Stimulated activated CD8-positive, alpha-beta memory T cell treated with anti-CD3 and anti-CD28 coated beads, Interleukin-12 subunit alpha, Interleukin-12 subunit beta, amount 100 ng/mL, for 24 hours (primary cell): ENCODE measurements around the gene PRR29.
"Not testable (repeated sequence)": the region's sequence is repeated elsewhere in the genome, so short reads cannot be mapped to it uniquely, and the experiment has no call there.

ENCODE experiments used
- DNase-seq: peaks from one replicate; pipeline ENCODE4 v3.0.0-alpha.2; 2020; ENCODE audit errors: extremely low read depth

PRR29 gene

DNA sequence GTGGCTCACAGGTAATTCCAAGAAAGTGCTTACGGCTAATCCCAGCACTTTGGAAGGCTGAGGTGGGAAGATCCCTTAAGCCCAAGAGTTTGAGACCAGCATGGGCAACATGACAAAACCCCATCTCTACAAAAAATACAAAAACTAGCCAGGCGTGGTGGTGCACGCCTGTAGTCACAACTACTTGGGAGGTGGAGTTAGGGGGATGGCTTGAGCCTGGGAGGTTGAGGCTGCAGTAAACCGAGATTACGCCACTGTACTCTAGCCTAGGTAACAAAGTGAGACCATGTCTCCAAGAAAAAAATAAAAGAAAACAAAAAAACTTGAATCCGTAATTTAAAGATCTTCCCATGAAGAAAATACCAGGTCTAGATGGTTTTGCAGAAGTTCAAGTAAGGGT, 17.3 kb downstream of the PRR29 start:
- DNase-seq, result no peak

DNA sequence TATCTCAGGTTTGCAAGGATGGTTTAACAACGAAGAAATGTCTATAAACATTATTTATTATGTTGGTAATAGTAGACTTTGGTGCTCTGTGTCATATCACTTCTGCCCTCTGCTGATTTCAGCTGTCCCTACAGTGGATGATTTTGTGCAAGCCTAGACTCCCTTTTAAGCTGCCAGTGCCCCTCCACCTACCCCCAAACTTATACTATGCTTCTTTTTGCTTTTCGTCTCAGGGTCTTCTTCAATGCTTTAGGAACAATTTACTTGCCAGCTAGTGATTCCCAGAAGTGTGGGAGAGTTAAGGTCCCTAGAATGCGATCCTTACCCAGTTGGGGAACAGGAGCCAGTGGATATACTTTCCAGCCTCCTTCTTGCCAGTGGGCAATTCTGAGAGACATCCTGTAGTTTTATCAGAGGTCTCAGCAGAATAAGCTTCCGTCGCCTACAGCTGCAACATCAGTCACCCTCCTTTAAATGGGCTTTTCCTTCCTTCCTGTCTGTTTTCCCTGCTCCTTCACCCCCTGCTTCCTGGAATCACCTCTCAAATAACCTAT, 18.2 kb downstream of the PRR29 start:
- no peak for DNase-seq

DNA sequence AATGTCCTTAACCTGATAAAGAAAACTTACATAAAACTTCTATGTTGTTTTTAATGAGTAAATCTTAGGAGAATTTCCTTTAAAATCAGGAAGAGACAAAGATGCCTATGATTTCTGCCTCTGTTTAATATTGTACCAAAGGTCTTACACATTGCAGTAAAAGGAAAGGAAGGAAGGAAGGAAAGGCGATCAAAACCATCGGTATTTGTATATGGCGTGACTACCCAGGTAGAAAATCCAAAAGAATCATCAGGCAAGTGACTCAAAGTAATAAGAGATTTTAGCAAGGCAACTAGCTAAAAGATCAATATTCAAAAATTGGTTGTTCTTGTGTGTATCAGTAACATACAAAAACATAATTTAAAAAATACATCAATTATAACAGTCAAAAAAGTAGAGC, 18.8 kb downstream of the PRR29 start:
- no peak for DNase-seq

DNA sequence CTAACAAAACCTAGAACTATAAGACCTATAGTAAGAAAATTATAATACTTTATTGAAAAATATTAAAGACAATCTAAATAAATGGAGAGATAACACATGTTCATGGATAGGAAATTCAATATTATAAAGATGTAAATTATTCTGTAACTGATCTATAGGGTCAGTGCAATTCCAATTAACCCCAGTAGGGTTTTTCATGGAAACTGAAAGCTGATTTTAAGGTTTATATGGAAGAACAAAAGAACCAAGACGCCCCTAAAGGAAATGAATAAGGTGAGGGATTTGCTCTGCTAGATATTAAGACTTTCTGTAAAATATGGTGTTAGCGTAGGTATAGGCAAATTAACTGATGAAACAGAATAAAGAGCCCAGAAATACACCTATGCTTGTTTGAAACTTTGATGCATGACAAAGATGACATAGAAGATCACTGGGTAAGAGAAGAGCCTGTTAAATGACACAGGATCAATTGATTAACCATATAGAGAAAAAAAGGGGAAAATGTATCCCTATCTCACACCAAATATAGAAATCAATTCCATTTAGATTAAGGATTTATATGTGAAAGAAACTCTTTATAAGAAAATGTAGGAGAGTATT, 19.3 kb downstream of the PRR29 start:
- no peak for DNase-seq

DNA sequence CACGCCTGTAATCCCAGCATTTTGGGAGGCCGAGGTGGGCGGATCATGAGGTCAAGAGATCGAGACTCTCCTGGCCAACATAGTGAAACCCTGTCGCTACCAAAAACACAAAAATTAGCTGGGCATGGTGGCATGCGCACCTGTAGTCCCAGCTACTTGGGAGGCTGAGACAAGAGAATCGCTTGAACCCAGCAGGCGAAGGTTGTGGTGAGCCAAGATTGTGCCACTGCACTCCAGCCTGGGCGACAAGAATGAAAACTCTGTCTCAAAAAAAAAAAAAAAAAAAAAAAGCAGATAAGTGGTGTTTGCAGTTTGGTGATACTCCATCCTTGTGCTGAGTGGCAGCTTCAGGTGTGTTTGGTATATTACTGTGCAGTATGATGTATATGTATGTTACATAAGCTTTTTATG, 21.4 kb downstream of the PRR29 start:
- DNase-seq, result not testable (repeated sequence)

DNA sequence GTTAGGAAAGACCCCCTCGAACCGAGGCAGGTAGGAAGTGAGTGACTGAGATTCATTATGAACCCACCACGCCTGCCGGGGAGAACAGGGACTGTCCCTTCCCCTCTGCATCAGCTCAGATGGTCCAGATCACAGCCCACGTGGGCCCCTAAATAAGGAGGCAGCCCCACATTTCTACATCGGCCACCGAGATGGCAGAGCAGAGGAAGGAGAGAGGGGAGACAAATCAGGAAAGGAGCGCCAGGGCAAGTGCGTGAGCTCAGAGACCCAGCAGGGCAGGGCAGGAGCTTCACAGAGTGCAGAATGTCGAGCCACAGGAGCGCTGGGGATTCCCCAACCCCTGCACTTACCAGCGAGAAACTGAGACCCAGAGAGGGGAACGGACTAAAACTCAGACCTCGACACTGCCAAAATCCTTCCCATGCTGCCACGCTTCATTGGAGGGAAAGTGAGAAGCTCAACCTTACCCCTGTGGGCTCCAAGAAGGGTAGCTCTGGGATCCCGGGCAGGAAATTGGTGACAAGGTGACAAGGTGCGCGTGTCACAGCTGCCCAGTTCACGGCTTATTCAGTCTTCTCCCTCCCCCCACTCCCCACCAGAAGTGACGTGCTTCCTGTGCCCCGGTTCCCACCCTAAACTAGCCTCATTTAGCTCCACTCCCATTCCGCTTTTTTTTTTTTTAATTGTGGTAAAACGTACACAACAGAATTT, 22.1 kb downstream of the PRR29 start, which contains the start of gene ICAM2:
ICAM2 (minus strand) TSS at position 578 of the 711 bp plus-strand sequence. CDS start 13,942 bp downstream, outside the sequence.
- DNase-seq, result peak; percentile 78

DNA sequence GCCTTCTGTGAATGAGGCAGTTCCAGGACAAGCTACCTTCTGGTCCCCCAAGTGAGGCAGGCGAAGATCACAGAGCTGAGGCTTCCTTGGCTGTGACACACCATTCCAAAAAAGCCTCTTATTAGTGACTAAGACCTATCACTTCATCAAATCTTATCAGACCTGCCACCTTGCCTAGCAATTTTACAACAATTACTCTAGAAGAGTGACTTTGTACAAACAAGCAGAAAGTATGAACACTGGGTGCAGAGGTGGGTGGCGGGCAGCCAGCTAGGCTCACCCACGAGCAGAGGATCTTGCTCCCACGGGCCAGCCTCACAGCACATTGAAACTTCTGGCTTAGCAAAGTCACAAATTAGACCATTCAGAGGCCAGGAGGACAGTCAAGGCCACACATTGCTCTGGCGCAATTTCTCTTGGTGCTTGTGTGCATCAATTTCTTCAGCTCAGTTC, 24.5 kb downstream of the PRR29 start:
- no peak for DNase-seq

DNA sequence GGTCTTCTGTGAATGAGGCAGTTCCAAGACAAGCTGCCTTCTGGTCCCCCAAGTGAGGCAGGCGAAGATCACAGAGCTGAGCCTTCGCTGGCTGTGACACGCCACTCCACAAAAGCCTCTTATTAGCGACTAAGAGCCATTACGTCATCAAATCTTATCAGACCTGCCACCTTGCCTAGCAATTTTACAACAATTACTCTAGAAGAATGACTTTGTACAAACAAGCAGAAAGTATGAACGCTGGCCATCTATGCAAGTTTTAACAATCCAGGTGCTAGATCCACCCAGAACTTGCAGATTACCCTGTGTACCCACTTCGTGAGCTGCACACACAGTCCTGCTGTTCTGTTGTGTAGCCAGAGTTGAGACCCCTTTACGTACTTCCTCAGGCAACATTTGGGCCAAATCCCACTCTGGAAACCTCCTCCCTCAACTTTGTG, 26.1 kb downstream of the PRR29 start:
- DNase-seq, result no peak

DNA sequence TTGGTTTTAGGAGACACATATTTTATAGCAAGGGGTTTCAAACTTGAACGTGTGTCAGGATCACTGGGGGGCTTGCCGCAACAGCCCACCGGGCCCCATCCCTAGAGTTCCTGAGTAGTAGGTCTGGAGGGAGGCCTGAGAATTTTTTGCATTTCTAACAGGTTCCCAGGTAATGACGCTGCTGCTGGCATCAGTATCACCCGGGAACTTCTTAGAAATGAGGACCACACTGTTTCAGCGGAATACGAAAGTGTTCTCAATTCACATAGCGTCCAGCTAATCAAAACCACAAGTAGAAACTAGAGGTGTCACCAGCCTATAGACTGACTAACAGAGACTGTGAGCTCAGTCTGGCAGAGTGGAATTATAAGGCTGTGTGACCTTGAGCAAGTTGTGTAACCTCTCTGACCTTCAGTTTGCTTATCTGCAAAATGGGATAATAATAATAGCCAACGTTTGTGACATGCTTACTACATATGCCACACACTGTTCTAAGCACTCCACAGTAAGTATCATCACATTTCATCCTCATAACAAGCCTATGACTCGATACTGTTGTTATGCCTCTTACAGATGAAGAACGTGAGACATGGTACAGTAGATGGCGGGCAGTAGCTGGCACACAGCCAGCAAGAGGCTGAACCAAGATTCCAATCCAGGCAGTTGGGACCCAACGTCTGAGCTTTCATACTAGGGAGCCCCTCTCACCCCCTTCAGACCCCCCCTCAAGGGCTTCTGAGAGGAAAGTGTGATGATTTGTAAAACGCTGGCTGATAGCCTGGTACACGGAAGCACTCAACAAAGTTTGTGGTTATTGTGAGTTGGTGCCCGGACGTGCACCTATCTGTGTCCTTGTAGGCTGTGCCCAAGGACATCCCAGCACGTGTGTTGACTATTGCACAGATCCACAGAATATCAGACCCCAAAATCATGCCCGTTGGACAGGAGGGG, 26.9 kb downstream of the PRR29 start:
- no peak for DNase-seq

DNA sequence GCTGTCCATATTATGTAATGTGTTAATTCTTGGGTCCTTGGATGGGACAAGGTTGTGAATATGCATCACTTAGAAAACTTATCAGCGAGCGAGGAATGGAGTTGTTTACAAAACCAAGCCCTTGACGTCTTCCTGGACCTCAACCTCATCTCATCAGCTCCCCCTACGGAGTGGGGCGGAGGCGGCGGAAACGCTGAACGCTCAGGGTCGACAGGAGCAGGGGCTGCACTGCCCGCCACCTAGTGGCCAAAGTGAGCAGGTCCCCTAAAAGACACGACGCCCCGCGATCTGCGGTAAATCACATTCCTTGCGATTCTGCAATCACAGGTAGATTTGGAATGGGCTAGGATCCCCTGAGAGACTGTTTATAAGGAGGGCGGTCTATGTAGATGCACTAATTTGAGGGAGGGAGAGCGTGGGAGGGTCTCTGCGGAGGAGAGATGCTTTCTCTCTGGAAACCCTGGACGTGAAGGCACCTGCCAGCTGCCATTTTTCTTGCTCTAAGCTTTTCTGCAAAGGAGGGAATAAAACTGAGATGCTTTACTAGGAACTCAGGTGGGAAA, 27.7 kb downstream of the PRR29 start:
- DNase-seq, result peak; percentile 66

DNA sequence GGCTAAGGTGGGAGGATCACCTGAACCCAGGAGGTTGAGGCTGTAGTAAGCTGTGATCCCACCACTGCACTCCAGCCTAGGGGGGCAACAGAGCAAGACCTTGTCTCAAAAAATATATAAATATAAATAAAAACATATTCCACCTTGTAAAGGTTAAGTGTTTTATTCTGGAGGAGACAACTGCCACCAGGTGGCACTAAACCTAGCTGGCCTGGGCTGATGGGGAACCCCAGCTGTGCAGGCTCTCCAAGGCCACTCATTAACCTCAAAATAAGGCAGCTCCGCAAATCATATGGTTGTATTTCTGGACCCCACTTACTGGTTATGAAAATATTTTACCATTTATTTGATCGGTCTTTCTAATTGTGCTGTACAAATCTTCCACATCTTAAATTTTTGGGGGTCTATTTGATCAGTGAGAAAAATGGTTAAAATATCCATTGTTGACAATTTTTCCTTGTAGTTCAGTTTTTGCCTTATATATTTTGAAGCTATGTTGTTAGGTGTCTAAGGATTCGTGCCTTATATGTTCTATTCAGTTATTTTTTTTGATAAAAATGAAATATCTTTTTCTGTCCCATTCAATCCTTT, 30.8 kb downstream of the PRR29 start:
- no peak for DNase-seq

DNA sequence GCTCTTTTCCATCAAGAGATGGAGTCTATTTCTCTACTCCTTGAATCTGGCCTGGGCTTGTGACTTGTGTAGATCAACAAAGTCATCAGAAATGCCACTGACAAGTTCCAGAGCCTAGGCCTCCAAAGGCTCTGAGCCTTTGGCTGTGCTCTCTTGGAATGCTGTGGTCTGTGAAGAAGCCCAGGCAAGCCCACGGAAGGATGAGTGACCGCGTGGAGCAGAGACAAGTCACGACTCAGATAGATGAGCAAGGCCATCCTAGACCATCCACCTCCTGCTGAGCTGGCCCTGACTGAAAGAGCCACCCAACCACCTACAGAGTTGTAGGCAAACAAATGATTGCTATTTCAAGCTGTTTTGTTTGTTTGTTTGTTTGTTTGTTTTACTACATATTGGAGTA, 33.9 kb downstream of the PRR29 start:
- DNase-seq, result no peak

DNA sequence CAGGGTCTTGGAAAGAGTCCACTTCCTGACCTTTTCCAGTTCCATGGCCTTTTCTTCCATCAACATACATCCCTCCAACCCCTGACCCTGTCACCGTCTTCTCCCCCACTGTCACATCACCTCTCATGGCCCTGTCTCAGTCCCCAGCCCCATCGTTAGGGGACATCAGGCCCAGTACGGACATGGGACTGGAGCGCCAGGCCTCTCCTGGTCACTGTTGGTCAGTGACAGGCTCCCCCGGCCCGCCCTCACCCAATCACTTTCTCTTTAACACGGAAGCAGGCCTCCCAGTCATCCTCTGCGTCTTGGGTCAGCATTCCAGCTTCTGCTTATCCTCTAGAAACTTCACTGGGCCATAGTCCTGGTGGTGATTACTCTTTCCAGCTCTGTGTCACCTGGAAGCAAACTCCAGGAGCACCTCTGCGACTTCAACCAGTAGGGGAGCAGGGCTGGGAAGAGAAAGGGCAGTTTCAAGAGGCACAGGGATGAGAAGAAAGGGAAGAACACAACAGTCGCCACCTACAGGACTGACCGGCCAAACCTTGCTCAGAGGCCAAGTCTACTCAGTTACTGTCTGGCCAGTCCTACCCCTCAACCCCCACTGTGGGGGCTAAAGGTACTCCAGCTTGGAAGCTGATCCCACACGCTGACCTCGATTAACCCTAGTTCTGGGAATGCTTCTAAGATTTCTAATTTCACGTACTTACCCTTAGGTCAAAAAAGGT, 38.2 kb downstream of the PRR29 start:
- DNase-seq, result no peak

DNA sequence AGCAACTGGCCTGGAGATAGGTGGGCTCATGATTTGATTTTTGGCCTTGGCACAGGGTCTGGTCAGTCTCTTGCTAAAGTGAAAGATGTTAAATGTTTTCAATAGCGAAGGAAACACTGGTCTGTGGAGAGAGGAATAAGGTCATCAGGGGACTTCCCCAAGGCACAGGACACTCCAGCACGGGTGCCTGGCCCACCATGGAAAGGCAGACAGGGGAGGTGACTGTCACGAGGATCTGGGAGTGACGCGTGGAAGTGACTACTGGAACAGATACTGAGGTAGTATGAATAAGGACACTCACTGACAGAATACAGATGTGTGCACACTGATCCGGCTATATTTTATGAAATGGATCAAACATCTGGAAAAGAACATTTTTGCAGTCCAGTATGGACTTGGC, 39.0 kb downstream of the PRR29 start:
- DNase-seq, result no peak

DNA sequence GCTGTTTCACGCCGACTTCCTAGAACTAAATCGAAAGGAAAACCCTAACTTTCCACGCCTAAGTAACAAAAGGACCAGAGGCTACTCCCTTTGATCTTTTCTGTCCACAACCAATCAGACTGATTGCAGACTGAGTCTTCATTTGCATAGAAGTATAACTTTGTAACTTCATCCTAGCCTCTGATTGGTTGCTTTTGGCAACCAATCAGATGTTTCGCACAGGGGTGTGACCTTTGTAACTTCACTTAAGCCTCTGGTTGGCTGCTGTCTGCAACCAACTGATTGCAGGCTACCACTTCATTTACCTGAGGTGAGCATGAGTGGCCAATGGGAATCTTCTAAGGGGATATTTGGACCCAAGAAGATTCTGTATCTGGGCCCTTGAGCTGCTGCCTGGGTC, 39.7 kb downstream of the PRR29 start:
- no peak for DNase-seq

DNA sequence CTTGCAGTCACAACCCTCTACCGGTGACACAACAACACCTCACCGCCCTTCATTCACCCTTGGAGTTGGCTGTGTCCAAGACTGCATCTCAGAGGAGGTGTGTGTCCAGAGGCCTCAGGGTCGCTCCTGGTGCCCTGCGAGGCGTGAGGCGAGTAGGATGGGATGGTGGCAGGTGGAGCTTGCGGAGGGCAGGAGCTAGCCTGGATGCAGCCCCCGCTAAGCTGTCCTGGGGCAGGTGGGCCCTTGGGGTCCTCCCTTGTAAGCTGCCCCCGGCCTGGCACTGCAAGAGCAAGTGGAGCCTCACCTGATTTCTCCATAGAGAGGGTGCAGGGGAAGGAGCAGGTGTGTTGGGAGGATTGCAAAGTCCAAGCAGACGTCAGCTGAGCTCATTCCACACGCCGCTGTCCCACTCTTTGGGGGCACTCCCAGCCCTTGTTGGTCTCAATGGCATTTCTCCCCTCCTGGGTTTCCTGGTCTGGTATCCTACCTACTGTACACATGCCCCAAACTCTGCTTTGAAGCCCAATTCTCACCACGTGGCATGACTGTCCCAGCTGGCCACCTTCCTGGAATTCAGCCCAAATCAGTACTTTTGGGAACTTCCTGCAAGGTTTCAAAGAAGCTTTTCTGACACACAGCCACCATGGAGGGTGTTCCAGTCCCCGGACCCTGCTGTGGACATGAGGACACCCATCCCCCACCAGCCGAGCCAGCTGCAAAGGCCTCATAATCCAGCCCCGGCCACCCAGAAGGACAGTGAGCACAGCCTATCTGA, 40.4 kb downstream of the PRR29 start:
- no peak for DNase-seq

DNA sequence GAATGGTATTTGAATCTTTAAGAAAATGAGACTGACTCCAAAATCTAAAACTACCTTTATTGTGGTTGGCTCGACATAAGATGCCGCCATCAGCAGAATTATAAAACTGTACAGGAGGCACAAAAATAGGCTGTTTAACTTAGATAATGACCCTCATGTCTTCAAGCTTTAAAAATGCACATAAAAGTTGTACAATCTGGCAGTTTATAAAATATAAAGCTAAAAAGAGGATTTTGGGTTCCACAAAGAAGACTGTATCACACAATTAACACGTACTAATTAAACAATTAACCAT, 40.9 kb downstream of the PRR29 start:
- DNase-seq, result no peak

DNA sequence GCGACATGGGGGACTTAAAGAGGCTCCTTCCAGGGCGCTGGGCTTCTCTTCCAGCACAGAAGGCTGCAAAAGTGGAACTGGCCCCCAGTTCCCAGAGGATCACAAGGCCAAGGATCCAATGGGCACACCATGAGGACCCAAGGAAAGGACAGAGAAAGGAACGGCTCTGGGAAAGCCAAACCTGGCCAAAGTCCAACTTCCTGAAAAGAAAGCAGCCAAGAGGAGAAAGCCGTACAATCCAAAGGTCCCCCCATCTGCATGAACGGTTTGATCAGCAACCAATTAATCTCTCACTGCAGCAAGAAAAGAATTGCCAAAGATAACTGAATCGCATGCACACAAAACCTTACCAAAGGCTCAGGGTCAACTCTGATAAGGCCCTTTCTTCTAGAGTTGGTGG, 42.1 kb downstream of the PRR29 start:
- DNase-seq, result no peak

DNA sequence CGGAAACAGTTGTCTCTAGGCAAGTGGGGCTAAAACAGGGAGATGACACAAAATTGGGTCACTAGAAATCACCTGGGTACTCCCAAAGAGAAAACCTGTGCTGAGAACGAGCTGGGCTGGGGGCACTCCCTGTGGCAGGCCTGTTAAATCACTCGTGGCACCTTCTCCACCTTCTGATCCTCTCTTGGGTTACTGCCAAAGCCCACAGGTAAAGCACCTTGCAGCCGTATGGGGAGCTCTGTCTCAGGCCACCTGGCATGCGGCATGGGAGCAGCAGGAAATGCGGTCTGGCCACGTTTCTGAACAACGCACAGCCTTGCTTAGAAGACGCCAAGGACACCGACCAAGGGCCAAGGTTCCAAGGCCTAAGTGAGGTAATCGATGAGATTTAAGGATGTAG, 43.8 kb downstream of the PRR29 start:
- no peak for DNase-seq
